Kasumi-1 (cell line): ENCODE data around the gene C3orf22.

Experiments
- DNase-seq, 2 experiments: peaks; one replicate each; lab custom pipeline; 2025; lab: John Stamatoyannopoulos, UW

The C3orf22 gene

DNA sequence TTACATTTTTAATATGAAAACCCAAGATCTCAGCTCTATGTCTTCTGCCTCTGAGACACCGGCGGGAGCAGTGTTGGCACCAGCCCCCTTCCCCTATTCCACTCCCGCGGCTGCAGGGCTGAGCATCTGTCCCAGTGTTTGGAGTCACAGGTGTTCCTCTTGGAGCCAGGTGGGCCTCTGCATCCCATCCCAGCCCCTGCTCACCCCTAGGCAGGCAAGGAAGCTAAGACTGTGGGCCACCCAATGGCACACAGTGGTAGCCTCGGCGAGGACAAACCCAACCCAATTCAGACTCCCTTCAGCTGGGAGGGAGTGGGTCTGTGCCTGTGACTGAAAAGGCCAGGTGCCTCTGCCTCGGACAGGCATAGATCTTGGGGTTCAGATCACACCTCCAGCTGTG, 31.7 kb downstream of the C3orf22 start:
- DNase-seq, result no peak

- no peak for DNase-seq
Observed at GRCh38 chr3:126526668-126527005, 32.1 kb downstream of the C3orf22 start.

- no peak for DNase-seq
Observed at GRCh38 chr3:126525853-126526667, 32.7 kb downstream of the C3orf22 start.

DNA sequence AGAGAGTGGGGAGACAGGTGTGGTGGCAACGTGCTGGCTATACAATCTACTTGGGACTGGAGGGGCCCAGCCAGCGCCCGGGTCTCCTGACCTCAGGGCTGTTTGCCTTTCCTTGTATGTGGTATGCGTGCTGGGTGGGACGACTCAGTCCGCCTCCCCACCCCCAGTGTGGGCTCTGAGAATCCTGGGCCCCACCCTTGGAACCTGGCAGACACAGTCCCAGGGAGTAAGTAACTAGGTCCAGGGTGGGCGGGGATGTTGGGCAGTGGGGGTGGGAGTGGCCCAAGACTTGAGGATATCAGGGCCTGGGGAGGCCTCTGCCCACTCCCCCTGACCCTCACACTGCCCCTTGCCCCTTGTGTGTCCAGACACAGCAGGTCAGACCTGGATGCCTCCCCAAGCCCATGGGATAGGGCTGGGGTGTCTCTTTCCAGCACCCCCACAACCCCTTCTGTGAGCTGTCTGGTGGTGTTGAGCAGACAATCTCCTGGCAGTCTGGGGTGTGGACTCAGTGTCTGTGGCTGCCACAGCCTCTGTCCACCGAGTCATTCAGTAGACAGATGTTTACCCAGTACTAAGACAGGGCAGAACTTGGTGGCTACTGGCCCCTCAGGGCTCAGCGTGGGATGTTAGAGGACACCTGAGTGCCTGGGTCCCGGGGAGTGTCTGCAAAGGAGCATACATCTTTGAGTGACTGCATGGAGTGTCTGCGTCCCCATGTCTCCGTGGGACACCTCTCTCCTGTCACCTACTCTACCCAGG, 33.5 kb downstream of the C3orf22 start:
- DNase-seq, result no peak

DNA sequence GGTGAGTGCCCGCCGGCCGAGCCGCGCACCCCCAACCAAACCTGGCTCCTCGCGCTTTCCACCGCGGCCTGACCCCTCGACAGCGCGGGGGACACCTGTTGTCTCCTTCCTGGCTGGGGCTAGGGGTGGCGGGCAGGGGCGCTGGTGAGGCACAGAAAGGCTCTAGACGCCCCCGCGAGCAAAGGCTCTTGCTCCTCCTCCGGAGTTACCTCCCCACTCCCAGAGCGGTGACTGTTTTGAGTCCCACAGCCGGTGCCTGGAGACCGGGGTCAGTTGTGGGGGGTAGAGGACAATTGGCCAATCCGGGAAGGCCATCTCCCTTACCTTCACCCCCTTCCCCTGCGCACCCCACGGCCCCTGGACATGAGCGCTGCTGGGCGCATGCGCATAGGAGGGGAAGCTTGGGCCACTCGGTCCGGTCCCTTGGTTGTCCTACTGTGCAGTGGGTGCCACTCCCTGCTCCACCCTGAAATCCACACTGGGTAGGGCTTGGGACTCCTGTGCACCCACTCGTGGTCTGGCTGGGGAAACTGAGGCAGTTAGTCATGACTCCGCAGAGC, 34.2 kb downstream of the C3orf22 start:
- DNase-seq, result no peak

GRCh38 chr3:126523745-126524428, 34.8 kb downstream of the C3orf22 start, which contains the start of gene CHST13:
Gene CHST13 (plus strand): TSS chr3:126524155. CDS start chr3:126524333, 178 bp downstream.
- peak; percentile 12 to 23 for DNase-seq

GRCh38 chr3:126522363-126522788, 36.4 kb downstream of the C3orf22 start:
- DNase-seq, result peak; percentile 46 to 48

- no peak for DNase-seq
Observed at GRCh38 chr3:126521122-126521891, 37.4 kb downstream of the C3orf22 start.

DNA sequence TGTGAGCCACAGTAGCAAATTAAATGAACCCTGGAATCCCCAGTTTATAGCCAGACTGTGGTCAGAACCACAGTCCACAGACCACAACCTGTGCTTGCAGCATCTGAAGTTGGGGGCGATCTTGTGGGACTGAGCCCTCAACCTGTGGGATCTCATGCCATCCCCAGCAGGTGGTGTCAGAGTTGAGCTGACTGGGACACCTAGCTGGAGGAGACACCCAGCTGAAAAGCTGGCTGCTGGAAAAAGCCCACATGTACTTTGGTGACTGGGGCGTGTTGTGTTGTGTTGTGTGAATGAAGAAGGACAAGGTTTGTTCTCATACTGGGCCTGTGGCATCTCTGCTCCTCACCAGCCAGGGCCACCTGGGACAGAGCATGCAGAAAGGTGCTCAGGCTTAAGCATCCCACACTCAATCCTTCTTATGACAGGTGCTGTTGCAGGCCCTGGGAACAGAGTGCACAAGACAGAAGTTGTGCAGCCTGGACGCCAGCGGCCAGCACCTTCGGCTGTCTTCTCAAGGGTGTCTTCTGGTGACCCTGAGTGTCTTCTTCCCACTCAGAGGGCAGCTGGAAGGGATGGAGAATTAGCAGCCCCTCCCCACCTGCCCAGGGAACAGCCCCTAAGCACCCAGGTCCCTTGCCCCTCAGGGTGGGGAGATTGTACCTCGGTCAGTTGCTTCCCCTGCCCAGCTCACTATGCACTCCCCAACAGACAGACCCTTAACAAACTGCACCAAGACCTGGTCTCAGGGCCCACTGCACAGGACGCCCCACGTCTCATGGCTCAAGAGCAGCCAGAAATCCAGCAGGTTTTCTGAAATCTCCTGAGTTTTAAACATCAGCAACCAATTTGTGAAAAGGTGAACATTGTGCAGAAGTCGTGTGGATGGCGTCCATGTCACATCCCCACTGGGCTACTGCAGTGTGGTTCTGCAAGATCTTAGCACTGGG, 39.0 kb downstream of the C3orf22 start:
- no peak for DNase-seq

- DNase-seq, result no peak
Observed at GRCh38 chr3:126518779-126519177, 40.0 kb downstream of the C3orf22 start.

- no peak for DNase-seq
Observed at GRCh38 chr3:126517986-126518778, 40.5 kb downstream of the C3orf22 start.

DNA sequence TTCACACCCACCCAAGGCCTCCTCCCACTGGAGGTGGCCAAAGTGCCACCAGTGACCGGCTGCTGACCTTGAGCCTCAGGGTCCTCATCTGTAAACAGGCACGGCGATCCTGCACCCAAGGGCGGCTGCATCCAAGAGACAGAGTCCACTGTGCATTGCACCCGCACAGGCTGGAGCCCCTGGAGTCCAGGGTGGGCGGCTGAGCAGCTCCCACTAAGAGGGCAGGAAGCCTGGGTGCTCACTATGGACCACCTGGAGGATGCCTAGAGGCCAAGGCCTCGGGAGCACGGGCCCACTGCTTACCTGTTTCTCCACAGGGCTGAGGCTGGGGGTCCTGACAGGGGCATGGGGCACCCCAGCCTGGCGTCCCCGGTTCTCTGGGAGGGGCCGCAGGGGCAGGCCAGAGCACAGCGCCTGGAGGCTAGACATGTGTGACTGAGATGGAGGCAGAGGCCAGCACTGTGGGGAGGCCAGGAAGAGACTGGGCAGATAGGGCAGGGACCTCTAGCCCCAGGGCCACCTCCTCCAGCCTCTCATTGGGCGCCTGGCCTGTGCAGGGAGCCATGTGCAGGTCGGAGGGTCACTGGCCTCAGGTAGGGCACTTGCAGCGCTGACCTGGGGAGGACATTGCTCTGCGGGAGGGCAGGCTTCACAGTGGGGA, 41.3 kb downstream of the C3orf22 start, which contains the start of gene UROC1:
Gene UROC1 (minus strand): TSS at position 483 of the 661 bp plus-strand sequence. CDS start 54 bp downstream, at position 429.
- no peak for DNase-seq

DNA sequence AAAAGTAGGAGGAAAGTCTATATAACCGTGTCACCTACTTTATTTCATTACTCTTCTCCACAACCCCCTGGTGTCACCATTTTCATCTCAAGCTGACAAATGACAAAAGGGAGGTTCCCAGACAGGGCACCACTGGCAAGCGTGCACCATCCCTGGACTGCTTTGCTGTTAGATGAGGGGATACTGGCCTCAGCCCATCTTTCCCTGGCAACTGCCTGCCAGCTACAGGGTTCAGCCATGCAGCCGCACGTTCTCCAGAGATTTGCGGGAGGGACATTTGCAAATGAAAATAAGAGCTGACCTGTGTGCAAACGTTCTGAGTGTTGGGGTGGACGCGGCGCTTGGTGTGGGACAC, 41.8 kb downstream of the C3orf22 start:
- no peak for DNase-seq

DNA sequence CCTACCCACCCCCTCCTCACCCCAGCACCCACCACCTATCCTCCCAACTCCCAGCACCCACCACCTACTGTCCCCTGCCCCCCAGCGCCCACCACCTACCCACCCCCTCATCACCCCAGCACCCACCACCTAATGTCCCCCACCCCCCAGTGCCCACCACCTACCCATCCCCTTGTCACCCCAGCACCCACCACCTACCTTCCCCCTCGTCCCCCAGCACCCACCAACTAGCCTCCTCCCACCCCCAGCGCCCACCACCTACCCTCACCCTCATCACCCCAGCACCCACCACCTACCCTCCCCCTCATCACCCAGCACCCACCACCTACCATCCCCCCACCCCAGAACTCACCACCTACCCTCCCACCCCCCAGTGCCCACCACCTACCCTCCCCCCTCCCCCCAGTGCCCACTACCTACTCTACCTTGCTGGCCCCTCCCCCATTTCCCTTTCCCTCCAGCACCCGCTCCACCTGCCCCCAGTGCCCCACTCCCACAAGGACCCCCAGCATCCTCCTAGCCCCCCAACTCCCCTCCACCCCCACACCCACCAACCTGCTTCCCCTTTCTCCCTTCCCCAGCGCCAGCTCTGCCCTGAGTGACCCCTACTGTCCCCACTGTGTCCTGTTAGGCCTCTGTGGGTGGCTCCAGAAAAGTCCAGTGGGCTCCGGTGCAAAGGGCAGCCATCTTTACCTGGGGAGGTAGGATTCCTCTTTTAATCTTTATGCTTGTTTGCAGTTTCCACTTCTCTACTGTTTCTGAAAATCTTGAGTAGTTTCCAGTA, 42.4 kb downstream of the C3orf22 start:
- no peak for DNase-seq

DNA sequence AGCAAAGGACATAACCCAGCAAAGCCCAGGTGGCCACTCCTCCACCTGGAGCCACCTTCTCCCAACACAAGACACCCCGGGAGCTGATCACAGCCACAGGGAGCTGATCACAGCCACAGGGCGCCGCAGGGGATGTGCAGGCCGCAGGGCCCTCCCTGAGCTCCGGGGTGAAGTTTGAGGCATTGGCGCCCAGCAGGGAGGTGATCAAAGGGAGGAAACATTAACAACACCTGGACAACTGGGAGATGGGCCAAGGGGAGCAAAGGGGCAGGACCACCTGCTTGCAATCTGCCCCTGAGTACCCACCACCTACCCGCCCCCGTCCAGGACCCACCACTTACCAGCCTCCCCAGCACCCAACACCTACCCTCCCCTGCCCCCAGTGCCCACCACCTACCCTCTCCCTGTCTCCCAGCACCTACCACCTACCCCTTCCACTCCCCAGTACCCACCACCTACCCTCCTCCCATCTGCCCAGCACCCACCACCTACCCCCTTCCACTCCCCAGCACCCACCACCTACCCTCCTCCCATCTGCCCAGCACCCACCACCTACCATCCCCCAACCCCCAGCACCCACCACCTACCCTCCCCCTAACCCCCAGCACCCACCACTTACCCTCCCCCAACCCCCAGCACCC, 43.5 kb downstream of the C3orf22 start:
- no peak for DNase-seq

DNA sequence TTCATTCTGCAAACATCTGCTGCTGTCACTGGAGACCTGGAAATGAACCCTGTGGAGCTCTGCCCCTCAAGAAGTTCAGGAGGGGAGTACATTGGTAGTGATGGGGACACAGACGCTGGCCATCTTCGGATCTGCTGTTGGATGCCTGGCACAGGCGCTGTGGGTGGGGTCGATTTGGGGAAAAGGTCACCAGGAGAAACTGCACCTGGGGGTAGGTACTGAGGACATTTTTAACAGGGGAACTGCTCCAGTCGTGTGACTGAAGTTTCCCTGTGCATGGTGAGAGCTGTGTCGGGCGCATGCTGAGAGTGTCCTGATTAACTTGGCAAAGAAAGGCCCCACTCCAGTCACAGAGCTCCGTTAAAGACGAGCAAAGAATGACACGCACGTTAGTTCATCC, 44.6 kb downstream of the C3orf22 start:
- DNase-seq, result no peak

DNA sequence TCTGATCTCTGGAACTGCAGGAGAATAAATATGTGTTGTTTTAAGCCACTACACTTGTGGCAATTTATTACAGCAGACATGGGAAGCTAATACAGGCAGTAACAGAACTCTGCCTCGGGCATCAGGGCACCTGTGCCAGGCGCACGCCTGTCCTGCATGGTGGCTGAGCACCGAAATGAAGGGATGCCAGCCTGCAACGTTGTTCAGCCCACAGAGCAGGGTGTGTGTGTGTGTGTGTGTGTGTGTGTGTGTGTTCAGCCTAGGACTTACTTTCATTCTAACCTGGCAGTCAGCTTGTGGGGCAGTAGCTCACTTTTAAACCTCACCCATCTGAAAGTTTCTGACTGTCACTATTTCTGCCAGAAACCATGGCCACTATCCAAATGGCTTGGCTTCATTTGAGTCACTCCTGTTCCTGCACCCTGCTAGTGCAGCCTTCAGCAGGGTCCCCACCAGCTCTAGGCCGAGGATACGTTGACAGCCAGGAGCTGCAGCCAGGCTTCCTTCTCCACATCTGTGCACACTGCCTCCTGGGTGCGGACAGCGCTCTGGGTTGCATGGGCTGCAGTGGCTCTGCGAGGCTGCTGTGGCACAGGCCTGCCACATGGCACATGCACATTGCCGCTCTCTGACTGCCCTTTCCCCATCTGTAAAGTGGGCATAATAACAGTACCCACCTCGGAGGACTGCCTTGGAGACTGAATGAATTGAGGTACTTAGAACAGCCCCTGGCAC, 45.6 kb downstream of the C3orf22 start:
- DNase-seq, result no peak
